GM23248 (cell line): Measurements from ENCODE around the gene AGAP2. TPM values are rescaled to one million over a fixed set of nuclear protein-coding genes. Genes with fewer than 3 reads are reported as not detected.
A peak's percentile ranks its signal among the peaks of the same experiment; 100 is the strongest.

Experiments
- DNase-seq: peaks from one replicate; pipeline ENCODE4 v3.0.0-alpha.2; 2015
- H2AFZ ChIP-seq: fragments of 200-600 bp; sonication (generic); 2 replicates; pipeline ENCODE4 v1.6.1; 2016; ENCODE audit warnings: antibody characterized with exemption
- H3F3A ChIP-seq: fragments of 200-600 bp; sonication (generic); 2 replicates; pipeline ENCODE4 v1.6.1; 2016; ENCODE audit warnings: mild to moderate bottlenecking, antibody characterized with exemption, mixed run types; ENCODE audit not compliant: insufficient read depth
- H3K27ac ChIP-seq: fragments of 200-600 bp; sonication (generic); 2 replicates; pipeline ENCODE4 v1.5.1; 2016; ENCODE audit warnings: mild to moderate bottlenecking
- H3K27me3 ChIP-seq: fragments of 200-600 bp; sonication (generic); replicated peaks from 2 replicates; pipeline ENCODE4 v1.6.1; 2016; ENCODE audit warnings: mild to moderate bottlenecking; ENCODE audit not compliant: insufficient read depth
- H3K36me3 ChIP-seq: fragments of 200-600 bp; sonication (generic); 2 replicates; pipeline ENCODE4 v1.6.1; 2016; ENCODE audit warnings: low read depth, mild to moderate bottlenecking
- H3K4me1 ChIP-seq: fragments of 200-600 bp; sonication (generic); 2 replicates; pipeline ENCODE4 v1.6.1; 2016; ENCODE audit warnings: mild to moderate bottlenecking; ENCODE audit not compliant: insufficient read depth
- H3K4me2 ChIP-seq: fragments of 200-600 bp; sonication (generic); one replicate; pipeline ENCODE4 v1.6.1; 2016; ENCODE audit warnings: mild to moderate bottlenecking; ENCODE audit not compliant: unreplicated experiment
- H3K4me3 ChIP-seq: fragments of 200-600 bp; sonication (generic); 2 replicates; pipeline ENCODE4 v1.5.1; 2016; ENCODE audit warnings: mild to moderate bottlenecking
- H3K79me2 ChIP-seq: fragments of 200-600 bp; sonication (generic); 2 replicates; pipeline ENCODE4 v1.6.1; 2016; ENCODE audit warnings: mild to moderate bottlenecking; ENCODE audit not compliant: insufficient read depth
- H3K9ac ChIP-seq: fragments of 200-600 bp; sonication (generic); 2 replicates; pipeline ENCODE4 v1.6.1; 2016; ENCODE audit warnings: mild to moderate bottlenecking
- H3K9me2 ChIP-seq: fragments of 200-600 bp; sonication (generic); 2 replicates; pipeline ENCODE4 v1.6.1; 2016; ENCODE audit warnings: mixed run types, mild to moderate bottlenecking, moderate library complexity; ENCODE audit not compliant: insufficient read depth
- H3K9me3 ChIP-seq: fragments of 200-600 bp; sonication (generic); one replicate; pipeline ENCODE4 v1.6.1; 2017; ENCODE audit warnings: low read depth
- H4K20me1 ChIP-seq: fragments of 200-600 bp; sonication (generic); 2 replicates; pipeline ENCODE4 v1.6.0; 2016; ENCODE audit not compliant: insufficient read depth
- EZH2 ChIP-seq: fragments of 200-600 bp; sonication (generic); IDR thresholded peaks from 2 replicates; pipeline ENCODE4 v1.6.1; 2018; ENCODE audit warnings: antibody characterized with exemption, mild to moderate bottlenecking; ENCODE audit not compliant: insufficient read depth, poor library complexity, severe bottlenecking
- EZH2phosphoT487 ChIP-seq: fragments of 200-600 bp; sonication (generic); IDR thresholded peaks from 2 replicates; pipeline ENCODE4 v1.6.1; 2018; ENCODE audit warnings: antibody characterized with exemption, moderate library complexity, mild to moderate bottlenecking, low read depth; ENCODE audit not compliant: insufficient read depth
- WGBS, 2 experiments: methylation state at CpG; one replicate each; pipeline ENCODE4 v1.1.6; 2015 to 2017; ENCODE audit warnings: low lambda C conversion rate in 2 of 2, low coverage in 1 of 2; ENCODE audit errors: missing lambda C conversion rate in 2 of 2; 5-methylcytosine and 5-hydroxymethylcytosine counted together
- in situ Hi-C: fragments of 300-500 bp; cut with MboI; formaldehyde crosslinking; loops from 2 replicates; pipeline ENCODE4 v1.15.0; 2020
- polyA plus RNA-seq: library from polyadenylated mRNA; unstranded; fragments of >200 nt; fragmentation: Nextera tagmentation; extraction: Ambion mirVana; gene quantifications from 2 replicates; pipeline ENCODE4 v1.2.1, GENCODE V29; 2016
- total RNA-seq: library from RNA; depleted of rRNA; stranded (reverse); fragments of >200 nt; shearing (Covaris generic); gene quantifications from 2 replicates; pipeline ENCODE4 v1.2.3, GENCODE V29; 2014

The AGAP2 gene
- total and polyA plus RNA-seq, 2 experiments from 2014 or later = not detected

DNA sequence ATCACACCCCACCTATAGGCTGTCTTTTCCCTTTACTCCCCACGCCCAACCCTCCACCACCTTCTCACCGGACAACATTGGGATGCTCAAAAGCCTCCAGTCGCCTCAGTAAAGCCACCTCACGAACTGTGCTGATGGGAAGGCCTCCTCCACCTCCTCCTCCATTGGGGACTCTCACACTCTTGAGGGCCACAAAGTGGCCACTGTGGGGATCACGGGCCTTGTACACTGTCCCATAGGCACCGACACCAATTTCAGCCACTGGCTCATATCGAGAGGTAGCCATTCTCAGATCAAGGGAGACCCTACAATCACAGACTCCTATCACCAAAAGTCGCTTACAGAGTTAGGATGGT lies 12.9 kb upstream of the AGAP2 start:
- Histone ChIP-seq H3K9ac (peak overlapping the region; percentile 98), H3K79me2 (peaks cover 33% of the 10 kb centered on the region), H3K4me1 (peaks cover 4% of the 10 kb centered on the region; the same call in 1 of the 2 replicates), H3K4me2 (peak overlapping the region; percentile 96), H3K36me3 (peaks cover 11% of the 10 kb centered on the region; the same call in 1 of the 2 replicates), H3K27me3 (peaks cover 18% of the 10 kb centered on the region), H4K20me1 (no peaks in the 10 kb centered on the region), H3F3A (peaks cover 23% of the 10 kb centered on the region), H2AFZ (peak overlapping the region; percentile 83), H3K27ac (peak overlapping the region; percentile 94), H3K9me2 (no peaks in the 10 kb centered on the region), H3K4me3 (peak overlapping the region; percentile 94), H3K9me3 (no peaks in the 10 kb centered on the region)
- in situ Hi-C loops = no loop called here
- TF ChIP-seq EZH2 (no peak), EZH2phosphoT487 (no peak)
- 3 to 6% methylated on average over 8 of the region's 8 CpGs for WGBS, 2 experiments
- DNase-seq = peak; percentile 27

DNA sequence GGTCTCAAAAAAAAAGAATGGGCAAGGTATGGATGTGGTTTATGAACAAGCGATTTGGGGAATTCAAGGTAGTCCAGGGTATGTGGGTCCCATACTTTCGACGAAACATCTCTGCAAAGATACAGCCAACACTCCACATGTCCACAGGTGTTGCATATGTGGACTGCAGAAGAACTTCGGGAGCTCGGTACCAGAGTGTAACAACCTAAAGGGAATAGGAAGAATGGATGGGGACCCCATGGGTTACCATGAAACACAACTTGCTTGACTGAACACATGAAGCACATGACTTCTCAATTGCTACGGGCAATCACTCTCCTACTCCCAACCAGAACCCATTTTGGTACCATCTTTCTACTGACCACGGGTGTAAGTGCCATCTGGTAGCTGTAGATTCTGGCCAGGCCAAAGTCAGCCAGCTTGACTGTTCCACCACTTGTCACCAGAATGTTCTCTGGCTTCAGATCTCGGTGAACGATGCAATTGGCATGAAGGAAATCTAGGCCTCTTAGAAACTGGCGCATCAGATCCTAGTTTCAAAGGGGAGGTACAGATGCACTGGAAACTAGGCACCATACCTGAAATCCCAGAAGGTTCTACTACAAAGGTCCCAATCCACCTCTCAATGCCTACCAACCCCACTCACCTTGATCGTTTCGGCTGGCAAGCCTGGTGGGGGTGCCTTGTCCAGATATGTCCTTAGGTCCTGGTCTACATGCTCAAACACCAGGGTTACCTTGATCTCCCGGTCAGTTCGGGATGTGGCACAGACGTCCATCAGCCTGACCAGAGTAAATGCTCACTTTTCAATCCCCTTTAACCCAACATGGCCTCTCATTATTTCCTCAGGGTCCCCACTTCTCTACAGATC lies 12.3 kb upstream of the AGAP2 start:
- peak overlapping the region; percentile 98 for H3K9ac ChIP-seq
- peak overlapping the region; percentile 96 for H3K4me2 ChIP-seq
- H2AFZ ChIP-seq = no peak overlapping the region; the same call in 1 of the 2 replicates
- no peaks in the 10 kb centered on the region for H3K9me3 ChIP-seq
- no peaks in the 10 kb centered on the region for H3K9me2 ChIP-seq
- H3K27ac ChIP-seq = peak overlapping the region; percentile 94; the same call in 1 of the 2 replicates
- no peaks in the 10 kb centered on the region for H4K20me1 ChIP-seq
- in situ Hi-C loops = no loop called here
- no peak for DNase-seq
- TF ChIP-seq EZH2phosphoT487 (no peak), EZH2 (no peak)
- peaks cover 6% of the 10 kb centered on the region; the same call in 1 of the 2 replicates for H3K4me1 ChIP-seq
- peaks cover 11% of the 10 kb centered on the region; the same call in 1 of the 2 replicates for H3K36me3 ChIP-seq
- H3F3A ChIP-seq = peaks cover 29% of the 10 kb centered on the region
- 87 to 90% methylated on average over 15 of the region's 15 CpGs for WGBS, 2 experiments
- peaks cover 33% of the 10 kb centered on the region for H3K79me2 ChIP-seq
- peak overlapping the region; percentile 94 for H3K4me3 ChIP-seq
- H3K27me3 ChIP-seq = peaks cover 11% of the 10 kb centered on the region

- H3K27me3 ChIP-seq = peaks cover 3% of the 10 kb centered on the region
- H3K79me2 ChIP-seq = peaks cover 40% of the 10 kb centered on the region
- no peaks in the 10 kb centered on the region for H4K20me1 ChIP-seq
- no peak for DNase-seq
- no peaks in the 10 kb centered on the region for H3K9me3 ChIP-seq
- no peak overlapping the region for H3K27ac ChIP-seq
- no peak overlapping the region for H3K4me2 ChIP-seq
- 97 to 98% methylated on average over 5 of the region's 5 CpGs for WGBS, 2 experiments
- H3K9me2 ChIP-seq = no peaks in the 10 kb centered on the region
- H3K4me1 ChIP-seq = peaks cover 9% of the 10 kb centered on the region; the same call in 1 of the 2 replicates
- no peak overlapping the region for H3K4me3 ChIP-seq
- TF ChIP-seq EZH2phosphoT487 = no peak
- TF ChIP-seq EZH2 = no peak
- peaks cover 34% of the 10 kb centered on the region for H3F3A ChIP-seq
- H3K36me3 ChIP-seq = peaks cover 11% of the 10 kb centered on the region; the same call in 1 of the 2 replicates
- no peak overlapping the region for H3K9ac ChIP-seq
- in situ Hi-C loops = no loop called here
- H2AFZ ChIP-seq = no peak overlapping the region
These were observed 10.5 kb upstream of the AGAP2 start for GRCh38 chr12:57749061-57749460.

DNA sequence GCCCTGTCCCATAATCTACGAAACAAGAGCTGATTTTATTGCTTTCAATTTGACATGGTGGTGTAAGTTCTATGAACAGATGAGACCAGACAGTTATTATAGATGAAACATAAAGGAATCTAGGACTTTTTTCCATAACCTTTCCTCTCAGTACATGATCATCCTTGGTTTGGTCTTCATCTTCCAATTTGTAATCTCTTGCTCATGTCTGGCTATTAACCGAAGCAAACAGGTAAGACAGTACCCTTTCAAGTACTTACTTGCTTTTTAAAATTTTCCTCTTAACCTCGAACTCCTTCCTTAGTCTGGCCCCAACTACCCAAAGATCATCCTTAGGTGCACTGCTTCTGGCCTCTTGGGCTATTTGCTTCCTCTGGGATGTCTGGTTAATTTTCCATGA lies 7.5 kb upstream of the AGAP2 start:
- H3K27ac ChIP-seq = 0 out of 2 replicates have a peak overlapping the region, but pooled peaks have one; percentile 95
- peaks cover 25% of the 10 kb centered on the region for H3F3A ChIP-seq
- H3K4me3 ChIP-seq = peak overlapping the region; percentile 99
- H3K4me2 ChIP-seq = peak overlapping the region; percentile 100
- H3K27me3 ChIP-seq = no peaks in the 10 kb centered on the region
- H3K9ac ChIP-seq = no peak overlapping the region; the same call in 1 of the 2 replicates
- no peaks in the 10 kb centered on the region for H3K9me3 ChIP-seq
- H3K79me2 ChIP-seq = peaks cover 29% of the 10 kb centered on the region
- no peak overlapping the region for H2AFZ ChIP-seq
- H3K4me1 ChIP-seq = peaks cover 7% of the 10 kb centered on the region; the same call in 1 of the 2 replicates
- no peak for DNase-seq
- 78 to 82% methylated on average over 3 of the region's 3 CpGs for WGBS, 2 experiments
- TF ChIP-seq EZH2phosphoT487 = no peak
- no peak for TF ChIP-seq EZH2
- no peaks in the 10 kb centered on the region for H4K20me1 ChIP-seq
- no peaks in the 10 kb centered on the region for H3K9me2 ChIP-seq
- H3K36me3 ChIP-seq = peaks cover 11% of the 10 kb centered on the region; the same call in 1 of the 2 replicates
- in situ Hi-C loops = no loop called here
